Right kidney (tissue), 1 donor: ENCODE data around the gene CDH15.
"Not testable (repeated sequence)": the region's sequence is repeated elsewhere in the genome, so short reads cannot be mapped to it uniquely, and the experiment has no call there.

Experiments
- DNase-seq: peaks from one replicate; pipeline ENCODE4 v3.0.0-alpha.2; 2016

CDH15 gene

GRCh38 chr16:89172528-89173173 lies 1.1 kb downstream of the CDH15 start:
- DNase-seq = peak; percentile 61

- DNase-seq = peak; percentile 58
These were observed 1.8 kb downstream of the CDH15 start for GRCh38 chr16:89173174-89173921.

- DNase-seq = no peak
These were observed 2.7 kb downstream of the CDH15 start for GRCh38 chr16:89174055-89174827.

- no peak for DNase-seq
These were observed 3.3 kb downstream of the CDH15 start for GRCh38 chr16:89174877-89175276.

GRCh38 chr16:89175280-89176146 lies 4.0 kb downstream of the CDH15 start:
- DNase-seq = no peak

- DNase-seq = no peak
These were observed 4.7 kb downstream of the CDH15 start for GRCh38 chr16:89176147-89176690.

GRCh38 chr16:89176717-89177116 lies 5.2 kb downstream of the CDH15 start:
- DNase-seq = no peak

GRCh38 chr16:89177501-89177900 lies 6.0 kb downstream of the CDH15 start:
- DNase-seq = no peak

- DNase-seq = no peak
These were observed 7.1 kb downstream of the CDH15 start for GRCh38 chr16:89178453-89179147.

GRCh38 chr16:89179148-89179484 lies 7.6 kb downstream of the CDH15 start:
- no peak for DNase-seq

- no peak for DNase-seq
These were observed 8.2 kb downstream of the CDH15 start for GRCh38 chr16:89179656-89180315.

GRCh38 chr16:89183463-89183862 lies 11.9 kb downstream of the CDH15 start:
- no peak for DNase-seq

GRCh38 chr16:89183975-89184676 lies 12.6 kb downstream of the CDH15 start:
- no peak for DNase-seq

GRCh38 chr16:89184677-89184932 lies 13.1 kb downstream of the CDH15 start:
- no peak for DNase-seq

- DNase-seq = no peak
These were observed 13.6 kb downstream of the CDH15 start for GRCh38 chr16:89184933-89185794.

- DNase-seq = not testable (repeated sequence)
These were observed 14.5 kb downstream of the CDH15 start for GRCh38 chr16:89185887-89186592.

- not testable (repeated sequence) for DNase-seq
These were observed 15.1 kb downstream of the CDH15 start for GRCh38 chr16:89186593-89187031.

- DNase-seq = peak; percentile 59
These were observed 15.7 kb downstream of the CDH15 start for GRCh38 chr16:89187032-89187769.
